HG03558 (cell line): Measurements from ENCODE around the gene GET3.
"Not testable (repeated sequence)": the region's sequence is repeated elsewhere in the genome, so short reads cannot be mapped to it uniquely, and the experiment has no call there.

Experiments
- ATAC-seq: cut with Tn5 transposase; IDR thresholded peaks from one replicate; pipeline ENCODE4 v1.9.1; 2021; ENCODE audit warnings: moderate number of reproducible peaks; ENCODE audit not compliant: unreplicated experiment; ENCODE audit errors: extremely low read depth

Gene GET3

DNA sequence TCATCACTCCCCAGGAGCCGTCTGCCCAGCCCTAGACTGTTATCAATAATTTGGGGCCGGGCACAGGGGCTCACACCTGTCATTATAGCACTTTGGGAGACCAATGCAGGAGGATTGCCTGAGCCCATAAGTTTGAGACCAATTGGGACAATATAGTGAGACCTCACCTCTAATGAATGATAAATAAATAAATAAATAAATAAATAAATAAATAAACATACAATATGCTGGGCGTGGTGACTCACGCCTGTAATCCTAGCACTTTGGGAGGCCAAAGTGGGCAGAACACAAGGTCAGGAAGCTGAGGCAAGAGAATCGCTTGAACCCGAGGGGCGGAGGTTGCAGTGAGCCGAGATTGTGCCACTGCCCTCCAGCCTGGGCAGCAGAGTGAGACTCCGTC is 24.0 kb upstream of the GET3 start:
- not testable (repeated sequence) for ATAC-seq

DNA sequence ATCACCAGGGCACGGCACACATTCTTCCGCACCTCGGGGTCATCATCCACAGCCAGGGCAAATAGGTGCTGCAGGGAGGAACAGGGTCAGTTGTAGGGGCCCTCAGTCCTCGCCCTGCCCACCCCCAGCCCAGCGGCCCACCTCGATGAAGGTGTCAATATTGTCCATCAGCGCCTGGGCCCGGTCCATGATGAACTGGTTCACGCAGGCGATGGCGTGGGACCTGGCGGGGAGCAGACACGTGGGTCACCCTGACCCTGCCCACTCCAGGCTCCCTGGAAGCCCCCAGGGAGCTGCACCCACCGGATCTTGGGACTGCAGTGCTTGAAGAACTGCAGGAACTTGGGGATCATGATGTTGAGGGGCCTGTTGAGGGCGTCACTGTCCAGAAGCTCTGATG is 22.2 kb upstream of the GET3 start:
- no peak for ATAC-seq

- no peak for ATAC-seq
Measured at GRCh38 chr19:12715929-12716328, 21.4 kb upstream of the GET3 start.

GRCh38 chr19:12720296-12720695 is 17.0 kb upstream of the GET3 start:
- ATAC-seq = no peak

GRCh38 chr19:12720851-12721655 is 16.2 kb upstream of the GET3 start:
- ATAC-seq = no peak

- no peak for ATAC-seq
Measured at GRCh38 chr19:12721656-12722565, 15.4 kb upstream of the GET3 start.

GRCh38 chr19:12722566-12723380 is 14.5 kb upstream of the GET3 start:
- ATAC-seq = no peak

DNA sequence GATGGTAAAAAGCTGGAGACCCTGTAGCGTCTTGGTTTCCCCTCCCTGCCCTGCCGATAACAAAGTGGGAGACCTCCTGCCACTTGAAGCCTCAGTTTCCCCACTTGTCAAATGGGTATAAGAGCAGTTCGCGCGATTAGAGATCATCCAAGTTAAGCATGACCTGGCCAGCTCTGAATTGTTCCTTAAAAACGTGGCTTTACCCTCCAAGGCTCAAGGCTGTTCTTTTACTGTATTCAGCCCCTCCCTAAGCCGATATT is 14.0 kb upstream of the GET3 start:
- no peak for ATAC-seq

DNA sequence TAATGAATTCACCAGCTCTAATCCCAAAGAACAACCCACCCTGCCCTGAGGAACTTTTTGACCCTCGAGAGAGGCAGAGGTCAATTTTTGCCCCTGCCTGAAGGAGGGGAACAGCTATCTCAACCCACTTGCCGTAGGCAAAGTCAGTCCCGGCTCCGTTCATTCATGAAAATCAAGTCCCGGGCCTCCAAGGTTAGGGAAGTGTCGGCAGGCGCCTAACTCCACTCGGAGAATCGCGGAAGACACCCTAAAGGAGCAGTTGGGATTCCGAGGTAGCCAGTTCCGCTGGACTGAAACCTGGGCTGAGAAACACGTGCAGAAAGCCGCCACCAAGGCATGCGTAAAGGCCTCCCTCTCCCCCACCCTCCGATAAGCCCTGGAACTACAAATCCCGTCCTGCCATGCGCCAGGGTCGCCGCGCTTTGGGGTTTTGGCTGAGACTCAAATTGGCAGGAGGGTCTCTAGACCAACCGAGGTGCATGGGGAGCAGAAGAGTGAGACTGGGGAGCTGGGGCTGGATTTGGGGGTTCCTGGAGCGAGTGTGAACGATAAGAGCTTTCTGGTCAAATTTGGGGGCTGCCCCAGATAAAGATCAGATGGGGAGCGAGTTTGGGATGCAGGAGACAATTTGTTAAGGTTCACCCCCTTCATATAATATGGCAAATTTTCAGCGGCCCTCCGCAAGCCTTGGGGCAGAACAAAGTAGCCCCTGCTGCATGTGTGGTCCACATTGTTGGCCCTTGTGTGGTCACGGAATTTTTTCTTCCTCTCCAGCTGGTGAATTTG is 13.5 kb upstream of the GET3 start, which contains the start of gene TNPO2:
Gene TNPO2 (minus strand): TSS at position 292 of the 786 bp plus-strand sequence. CDS start 2,955 bp downstream, outside the sequence.
- ATAC-seq = no peak

DNA sequence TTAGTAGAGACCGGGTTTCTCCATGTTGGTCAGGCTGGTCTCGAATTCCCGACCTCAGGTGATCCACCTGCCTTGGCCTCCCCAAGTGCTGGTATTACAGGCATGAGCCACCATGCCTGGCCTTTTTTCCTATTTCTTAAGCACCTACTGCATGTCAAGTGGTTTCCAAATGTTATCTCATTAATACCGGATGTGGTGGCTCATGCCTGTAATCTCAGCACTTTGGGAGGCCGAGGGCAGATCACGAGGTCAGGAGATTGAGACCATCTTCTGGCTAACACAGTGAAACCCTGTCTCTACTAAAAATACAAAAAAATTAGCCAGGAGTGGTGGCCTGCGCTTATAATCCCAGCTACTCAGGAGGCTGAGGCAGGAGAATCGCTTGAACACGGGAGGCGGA is 11.7 kb upstream of the GET3 start:
- not testable (repeated sequence) for ATAC-seq

DNA sequence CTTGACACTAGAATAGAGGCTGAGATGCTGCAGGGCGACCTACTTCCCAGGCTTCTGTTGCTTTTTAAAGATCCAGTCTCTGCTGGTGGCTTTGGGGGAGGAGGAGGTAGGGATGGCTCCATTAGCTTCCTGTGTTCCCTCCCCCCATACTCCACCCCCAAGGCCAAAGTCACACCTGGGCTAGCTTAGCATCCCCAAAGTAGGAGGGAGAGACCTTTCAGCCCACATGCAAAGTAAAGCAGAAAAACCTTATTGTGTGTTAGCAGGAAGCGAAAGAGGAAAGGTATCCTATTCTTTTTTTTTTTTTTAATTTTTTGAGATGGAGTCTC is 10.3 kb upstream of the GET3 start:
- no peak for ATAC-seq

DNA sequence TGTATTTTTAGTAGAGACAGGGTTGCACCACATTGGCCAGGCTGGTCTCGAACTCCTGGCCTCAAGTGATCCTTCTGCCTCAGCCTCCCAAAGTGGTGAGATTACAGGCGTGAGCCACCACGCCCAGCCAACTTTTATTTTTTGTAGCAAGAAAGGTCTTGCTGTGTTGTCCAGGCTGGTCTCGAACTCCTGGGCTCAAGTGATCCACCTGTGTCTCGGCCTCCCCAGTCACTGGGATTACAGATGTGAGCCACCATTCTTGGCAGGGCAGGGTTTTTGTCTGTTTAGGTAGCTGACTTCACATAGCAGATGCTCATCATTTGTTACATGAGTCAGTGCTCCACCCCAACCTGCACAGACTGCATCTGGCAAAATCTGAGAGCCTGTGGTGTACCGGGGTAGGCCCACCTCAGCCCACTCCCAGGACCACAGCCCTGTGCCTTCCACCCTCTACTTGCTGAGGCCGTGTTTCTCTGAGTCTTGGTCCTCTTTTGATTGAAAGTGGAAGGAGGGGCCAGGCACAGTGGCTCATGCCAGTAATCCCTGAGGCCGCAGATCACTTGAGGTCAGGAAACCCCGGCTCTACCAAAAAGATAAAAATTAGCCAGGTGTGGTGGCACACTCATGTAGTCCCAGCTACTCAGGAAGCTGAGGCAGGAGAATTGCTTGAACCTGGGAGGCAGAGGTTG is 9.4 kb upstream of the GET3 start:
- no peak for ATAC-seq

GRCh38 chr19:12730064-12730463 is 7.2 kb upstream of the GET3 start:
- no peak for ATAC-seq

GRCh38 chr19:12731337-12731736 is 6.0 kb upstream of the GET3 start:
- no peak for ATAC-seq

GRCh38 chr19:12733369-12734214 is 3.7 kb upstream of the GET3 start:
- no peak for ATAC-seq

- ATAC-seq = no peak
Measured at GRCh38 chr19:12737835-12738351, 596 bp downstream of the GET3 start.

GRCh38 chr19:12745166-12745897 is 8.0 kb downstream of the GET3 start:
- ATAC-seq = no peak

DNA sequence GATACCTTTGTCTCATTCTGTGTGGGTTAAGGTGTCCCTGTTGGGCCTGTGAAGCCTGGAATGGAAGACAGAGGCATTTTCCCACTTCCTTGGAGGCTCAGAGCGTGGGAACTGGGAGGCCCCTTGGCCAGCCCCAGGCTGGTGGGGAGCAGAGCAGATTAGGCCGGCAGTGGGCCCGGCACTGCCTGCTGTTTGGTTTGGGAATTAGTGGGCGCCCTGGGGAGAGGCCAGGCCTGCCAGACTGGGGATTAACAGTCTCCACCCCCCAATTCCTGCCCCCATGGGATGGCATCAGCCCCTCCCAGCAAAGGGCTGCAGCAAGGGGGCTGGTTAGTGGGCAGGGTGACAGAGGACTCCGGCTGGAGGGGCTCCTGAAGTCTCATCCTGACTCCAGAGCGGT is 11.2 kb downstream of the GET3 start:
- ATAC-seq = no peak
